ENCODE data around the gene CCDC178.
"Not testable (repeated sequence)": the region's sequence is repeated elsewhere in the genome, so short reads cannot be mapped to it uniquely, and the experiment has no call there.

CCDC178 gene

DNA sequence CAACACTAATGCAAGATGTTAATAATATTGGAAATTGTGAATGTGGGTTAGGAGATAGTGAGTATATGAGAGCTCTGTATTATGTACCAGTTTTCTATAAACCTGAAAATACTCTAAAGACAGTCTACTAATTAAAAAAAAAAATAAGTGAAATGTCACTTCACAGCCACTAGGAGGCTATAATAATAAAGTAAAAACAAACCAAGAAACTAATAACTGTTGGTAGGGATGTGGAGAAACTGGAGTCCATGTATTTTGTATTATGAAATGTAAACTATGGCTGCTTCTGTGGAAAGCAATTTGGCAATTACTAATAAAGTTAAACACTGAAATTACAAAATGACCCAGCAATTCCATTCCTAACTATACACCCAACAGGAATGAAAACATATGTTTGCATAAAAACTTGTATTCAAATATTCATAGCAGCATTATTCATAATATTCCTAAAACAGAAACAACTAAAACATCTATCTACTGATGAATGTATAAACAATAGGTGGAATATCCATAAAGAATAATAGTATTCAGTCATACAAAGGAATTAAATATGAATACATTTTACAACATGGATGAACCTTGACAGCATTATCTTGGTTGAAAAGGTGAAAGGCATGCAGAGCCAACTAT is 36.2 kb downstream of the CCDC178 start:
- no peak for TF ChIP-seq EZH2 (IDR thresholded peaks at IDR 0.05)
- TF ChIP-seq POLR2AphosphoS5 (IDR thresholded peaks at IDR 0.05; ENCODE audit: borderline replicate concordance, low read depth, low read length) = no peak
- TF ChIP-seq FOXP2 (optimal IDR thresholded peaks at IDR 0.05; ENCODE audit: control extremely low read depth, extremely low read length, insufficient read depth) = no peak
- no peak for DNase-seq (ENCODE audit: low read depth, low spot score)
- Histone ChIP-seq H3K4me3 (no peak overlapping the region), H3K27ac (no peak overlapping the region), H3K9ac (ENCODE audit: insufficient read length) (no peak overlapping the region), H3K9me3 (ENCODE audit: low read depth, low read length) (no peaks in the 10 kb centered on the region), H3K36me3 (ENCODE audit: insufficient read depth, low read length) (no peaks in the 10 kb centered on the region)

GRCh38 chr18:33398939-33399338 is 41.6 kb downstream of the CCDC178 start:
- H3K9ac ChIP-seq (ENCODE audit: insufficient read length); DNase-seq (ENCODE audit: low read depth, low spot score); H3K4me3 ChIP-seq; H3K9me3 ChIP-seq (ENCODE audit: low read depth, low read length); H3K36me3 ChIP-seq (ENCODE audit: insufficient read depth, low read length); H3K27ac ChIP-seq: not testable (repeated sequence)

- no peak for DNase-seq (ENCODE audit: low read depth, low spot score)
- Histone ChIP-seq H3K27ac (no peak overlapping the region), H3K9ac (ENCODE audit: insufficient read length) (no peak overlapping the region), H3K36me3 (ENCODE audit: insufficient read depth, low read length) (no peaks in the 10 kb centered on the region), H3K4me3 (no peak overlapping the region), H3K9me3 (ENCODE audit: low read depth, low read length) (no peaks in the 10 kb centered on the region)
- TF ChIP-seq FOXP2 (optimal IDR thresholded peaks at IDR 0.05; ENCODE audit: control extremely low read depth, extremely low read length, insufficient read depth) (no peak), EZH2 (IDR thresholded peaks at IDR 0.05) (no peak), POLR2AphosphoS5 (IDR thresholded peaks at IDR 0.05; ENCODE audit: borderline replicate concordance, low read depth, low read length) (no peak)
These were observed 64.7 kb downstream of the CCDC178 start for GRCh38 chr18:33375829-33376228.

DNA sequence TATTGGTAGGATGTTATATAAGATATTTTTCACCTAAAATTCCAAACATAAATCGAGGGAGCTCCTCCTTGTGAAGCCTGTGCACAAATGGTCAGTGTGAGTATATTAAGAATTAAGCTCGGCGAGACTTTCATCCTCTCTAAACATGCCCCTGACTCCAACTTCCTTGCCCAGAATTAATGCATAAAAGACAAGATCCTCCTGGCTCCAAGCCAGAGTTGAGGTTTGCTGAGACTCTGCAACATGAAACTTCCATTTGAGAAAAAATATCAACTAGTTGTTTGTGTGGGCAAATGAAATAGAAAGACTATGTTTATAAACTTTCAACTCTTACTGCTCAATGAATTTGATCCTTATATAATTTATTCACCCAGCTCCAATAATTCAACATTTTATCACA is 68.1 kb downstream of the CCDC178 start:
- no peaks in the 10 kb centered on the region for H3K9me3 ChIP-seq (ENCODE audit: low read depth, low read length)
- H3K27ac ChIP-seq = 0 out of 2 replicates have a peak overlapping the region, but pooled peaks have one; percentile 35
- H3K4me3 ChIP-seq = peak overlapping the region; percentile 55
- no peaks in the 10 kb centered on the region for H3K36me3 ChIP-seq (ENCODE audit: insufficient read depth, low read length)
- H3K9ac ChIP-seq (ENCODE audit: insufficient read length) = no peak overlapping the region
- TF ChIP-seq POLR2AphosphoS5 (IDR thresholded peaks at IDR 0.05; ENCODE audit: borderline replicate concordance, low read depth, low read length) = no peak
- TF ChIP-seq FOXP2 (optimal IDR thresholded peaks at IDR 0.05; ENCODE audit: control extremely low read depth, extremely low read length, insufficient read depth) = no peak
- TF ChIP-seq EZH2 (IDR thresholded peaks at IDR 0.05) = no peak
- no peak for DNase-seq (ENCODE audit: low read depth, low spot score)

DNA sequence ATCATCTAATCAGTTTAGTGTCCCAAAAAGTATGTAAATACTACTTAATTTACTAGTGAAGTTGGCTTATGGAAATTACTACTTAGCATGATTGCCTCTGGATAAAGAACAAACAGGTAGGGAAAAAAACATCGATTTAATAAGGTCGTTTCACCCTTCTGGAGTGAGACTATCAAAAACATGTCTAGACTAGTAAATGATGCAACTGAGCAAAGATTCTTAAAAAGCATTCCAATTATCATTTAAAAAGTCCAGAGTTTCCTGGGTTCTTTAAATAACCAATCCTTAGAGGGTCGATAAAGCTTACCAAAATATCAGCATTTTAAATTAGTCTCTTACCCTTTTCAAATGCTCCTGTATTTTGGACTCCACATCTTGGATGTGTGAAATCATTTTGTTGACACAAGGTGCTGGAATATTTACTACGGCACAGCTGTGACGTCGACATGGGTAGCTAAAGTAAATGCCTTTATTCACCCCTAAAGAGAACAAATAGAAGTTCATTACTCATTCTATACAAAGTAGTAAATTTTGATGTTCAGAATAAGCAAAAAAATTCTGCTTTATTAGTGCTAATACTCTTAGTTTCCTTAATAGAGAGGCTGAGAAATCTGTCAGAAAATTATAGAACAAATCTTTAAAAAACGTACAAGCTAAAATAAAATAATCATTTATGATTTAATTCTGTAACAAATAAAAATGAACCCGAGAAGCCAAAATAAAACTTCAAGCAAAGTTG is 70.6 kb downstream of the CCDC178 start:
- no peaks in the 10 kb centered on the region for H3K9me3 ChIP-seq (ENCODE audit: low read depth, low read length)
- no peaks in the 10 kb centered on the region for H3K36me3 ChIP-seq (ENCODE audit: insufficient read depth, low read length)
- H3K4me3 ChIP-seq = no peak overlapping the region
- no peak overlapping the region for H3K27ac ChIP-seq
- DNase-seq (ENCODE audit: low read depth, low spot score) = no peak
- no peak overlapping the region for H3K9ac ChIP-seq (ENCODE audit: insufficient read length)
- TF ChIP-seq EZH2 (IDR thresholded peaks at IDR 0.05) = no peak
- TF ChIP-seq POLR2AphosphoS5 (IDR thresholded peaks at IDR 0.05; ENCODE audit: borderline replicate concordance, low read depth, low read length) = no peak
- TF ChIP-seq FOXP2 (optimal IDR thresholded peaks at IDR 0.05; ENCODE audit: control extremely low read depth, extremely low read length, insufficient read depth) = no peak

GRCh38 chr18:33356735-33357134 is 83.8 kb downstream of the CCDC178 start:
- TF ChIP-seq FOXP2 (optimal IDR thresholded peaks at IDR 0.05; ENCODE audit: control extremely low read depth, extremely low read length, insufficient read depth) (no peak), EZH2 (IDR thresholded peaks at IDR 0.05) (no peak), POLR2AphosphoS5 (IDR thresholded peaks at IDR 0.05; ENCODE audit: borderline replicate concordance, low read depth, low read length) (no peak)
- H3K4me3 ChIP-seq = no peak overlapping the region
- H3K9me3 ChIP-seq (ENCODE audit: low read depth, low read length) = no peaks in the 10 kb centered on the region
- H3K27ac ChIP-seq = no peak overlapping the region
- DNase-seq (ENCODE audit: low read depth, low spot score) = no peak
- H3K36me3 ChIP-seq (ENCODE audit: insufficient read depth, low read length) = no peaks in the 10 kb centered on the region
- H3K9ac ChIP-seq (ENCODE audit: insufficient read length) = no peak overlapping the region

GRCh38 chr18:33355756-33356155 is 84.8 kb downstream of the CCDC178 start:
- TF ChIP-seq FOXP2 (optimal IDR thresholded peaks at IDR 0.05; ENCODE audit: control extremely low read depth, extremely low read length, insufficient read depth) (no peak), EZH2 (IDR thresholded peaks at IDR 0.05) (no peak), POLR2AphosphoS5 (IDR thresholded peaks at IDR 0.05; ENCODE audit: borderline replicate concordance, low read depth, low read length) (no peak)
- no peak for DNase-seq (ENCODE audit: low read depth, low spot score)
- Histone ChIP-seq H3K9me3 (ENCODE audit: low read depth, low read length) (no peaks in the 10 kb centered on the region), H3K9ac (ENCODE audit: insufficient read length) (no peak overlapping the region), H3K4me3 (no peak overlapping the region), H3K36me3 (ENCODE audit: insufficient read depth, low read length) (no peaks in the 10 kb centered on the region), H3K27ac (no peak overlapping the region)

GRCh38 chr18:33355263-33355662 is 85.3 kb downstream of the CCDC178 start:
- Histone ChIP-seq H3K27ac (no peak overlapping the region), H3K4me3 (no peak overlapping the region), H3K9me3 (ENCODE audit: low read depth, low read length) (no peaks in the 10 kb centered on the region), H3K9ac (ENCODE audit: insufficient read length) (no peak overlapping the region), H3K36me3 (ENCODE audit: insufficient read depth, low read length) (no peaks in the 10 kb centered on the region)
- TF ChIP-seq POLR2AphosphoS5 (IDR thresholded peaks at IDR 0.05; ENCODE audit: borderline replicate concordance, low read depth, low read length) (no peak), EZH2 (IDR thresholded peaks at IDR 0.05) (no peak), FOXP2 (optimal IDR thresholded peaks at IDR 0.05; ENCODE audit: control extremely low read depth, extremely low read length, insufficient read depth) (no peak)
- no peak for DNase-seq (ENCODE audit: low read depth, low spot score)

Measured in SK-N-MC (cell line).